ENCODE data around the gene KCNMA1.

- TF ChIP-seq, protein P1, sequence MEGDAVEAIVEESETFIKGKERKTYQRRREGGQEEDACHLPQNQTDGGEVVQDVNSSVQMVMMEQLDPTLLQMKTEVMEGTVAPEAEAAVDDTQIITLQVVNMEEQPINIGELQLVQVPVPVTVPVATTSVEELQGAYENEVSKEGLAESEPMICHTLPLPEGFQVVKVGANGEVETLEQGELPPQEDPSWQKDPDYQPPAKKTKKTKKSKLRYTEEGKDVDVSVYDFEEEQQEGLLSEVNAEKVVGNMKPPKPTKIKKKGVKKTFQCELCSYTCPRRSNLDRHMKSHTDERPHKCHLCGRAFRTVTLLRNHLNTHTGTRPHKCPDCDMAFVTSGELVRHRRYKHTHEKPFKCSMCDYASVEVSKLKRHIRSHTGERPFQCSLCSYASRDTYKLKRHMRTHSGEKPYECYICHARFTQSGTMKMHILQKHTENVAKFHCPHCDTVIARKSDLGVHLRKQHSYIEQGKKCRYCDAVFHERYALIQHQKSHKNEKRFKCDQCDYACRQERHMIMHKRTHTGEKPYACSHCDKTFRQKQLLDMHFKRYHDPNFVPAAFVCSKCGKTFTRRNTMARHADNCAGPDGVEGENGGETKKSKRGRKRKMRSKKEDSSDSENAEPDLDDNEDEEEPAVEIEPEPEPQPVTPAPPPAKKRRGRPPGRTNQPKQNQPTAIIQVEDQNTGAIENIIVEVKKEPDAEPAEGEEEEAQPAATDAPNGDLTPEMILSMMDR (IDR thresholded peaks at IDR 0.05) = no peak
- no peak for TF ChIP-seq POLR2AphosphoS5 (IDR thresholded peaks at IDR 0.05)
Observed at GRCh38 chr10:77334501-77334900, 303.1 kb downstream of the KCNMA1 start.
